GM23248 (cell line): ENCODE data around the gene HBG1. TPM values are rescaled to one million over a fixed set of nuclear protein-coding genes. Genes with fewer than 3 reads are reported as not detected.
"Not testable (repeated sequence)": the region's sequence is repeated elsewhere in the genome, so short reads cannot be mapped to it uniquely, and the experiment has no call there.

Experiments
- DNase-seq: peaks from one replicate; pipeline ENCODE4 v3.0.0-alpha.2; 2015
- H2AFZ ChIP-seq: fragments of 200-600 bp; sonication (generic); 2 replicates; pipeline ENCODE4 v1.6.1; 2016; ENCODE audit warnings: antibody characterized with exemption
- H3F3A ChIP-seq: fragments of 200-600 bp; sonication (generic); 2 replicates; pipeline ENCODE4 v1.6.1; 2016; ENCODE audit warnings: mild to moderate bottlenecking, antibody characterized with exemption, mixed run types; ENCODE audit not compliant: insufficient read depth
- H3K27ac ChIP-seq: fragments of 200-600 bp; sonication (generic); 2 replicates; pipeline ENCODE4 v1.5.1; 2016; ENCODE audit warnings: mild to moderate bottlenecking
- H3K27me3 ChIP-seq: fragments of 200-600 bp; sonication (generic); replicated peaks from 2 replicates; pipeline ENCODE4 v1.6.1; 2016; ENCODE audit warnings: mild to moderate bottlenecking; ENCODE audit not compliant: insufficient read depth
- H3K36me3 ChIP-seq: fragments of 200-600 bp; sonication (generic); 2 replicates; pipeline ENCODE4 v1.6.1; 2016; ENCODE audit warnings: low read depth, mild to moderate bottlenecking
- H3K4me1 ChIP-seq: fragments of 200-600 bp; sonication (generic); 2 replicates; pipeline ENCODE4 v1.6.1; 2016; ENCODE audit warnings: mild to moderate bottlenecking; ENCODE audit not compliant: insufficient read depth
- H3K4me2 ChIP-seq: fragments of 200-600 bp; sonication (generic); one replicate; pipeline ENCODE4 v1.6.1; 2016; ENCODE audit warnings: mild to moderate bottlenecking; ENCODE audit not compliant: unreplicated experiment
- H3K4me3 ChIP-seq: fragments of 200-600 bp; sonication (generic); 2 replicates; pipeline ENCODE4 v1.5.1; 2016; ENCODE audit warnings: mild to moderate bottlenecking
- H3K79me2 ChIP-seq: fragments of 200-600 bp; sonication (generic); 2 replicates; pipeline ENCODE4 v1.6.1; 2016; ENCODE audit warnings: mild to moderate bottlenecking; ENCODE audit not compliant: insufficient read depth
- H3K9ac ChIP-seq: fragments of 200-600 bp; sonication (generic); 2 replicates; pipeline ENCODE4 v1.6.1; 2016; ENCODE audit warnings: mild to moderate bottlenecking
- H3K9me2 ChIP-seq: fragments of 200-600 bp; sonication (generic); 2 replicates; pipeline ENCODE4 v1.6.1; 2016; ENCODE audit warnings: mixed run types, mild to moderate bottlenecking, moderate library complexity; ENCODE audit not compliant: insufficient read depth
- H3K9me3 ChIP-seq: fragments of 200-600 bp; sonication (generic); one replicate; pipeline ENCODE4 v1.6.1; 2017; ENCODE audit warnings: low read depth
- H4K20me1 ChIP-seq: fragments of 200-600 bp; sonication (generic); 2 replicates; pipeline ENCODE4 v1.6.0; 2016; ENCODE audit not compliant: insufficient read depth
- EZH2 ChIP-seq: fragments of 200-600 bp; sonication (generic); IDR thresholded peaks from 2 replicates; pipeline ENCODE4 v1.6.1; 2018; ENCODE audit warnings: antibody characterized with exemption, mild to moderate bottlenecking; ENCODE audit not compliant: insufficient read depth, poor library complexity, severe bottlenecking
- EZH2phosphoT487 ChIP-seq: fragments of 200-600 bp; sonication (generic); IDR thresholded peaks from 2 replicates; pipeline ENCODE4 v1.6.1; 2018; ENCODE audit warnings: antibody characterized with exemption, moderate library complexity, mild to moderate bottlenecking, low read depth; ENCODE audit not compliant: insufficient read depth
- WGBS, 2 experiments: methylation state at CpG; one replicate each; pipeline ENCODE4 v1.1.6; 2015 to 2017; ENCODE audit warnings: low lambda C conversion rate in 2 of 2, low coverage in 1 of 2; ENCODE audit errors: missing lambda C conversion rate in 2 of 2; 5-methylcytosine and 5-hydroxymethylcytosine counted together
- in situ Hi-C: fragments of 300-500 bp; cut with MboI; formaldehyde crosslinking; loops from 2 replicates; pipeline ENCODE4 v1.15.0; 2020
- polyA plus RNA-seq: library from polyadenylated mRNA; unstranded; fragments of >200 nt; fragmentation: Nextera tagmentation; extraction: Ambion mirVana; gene quantifications from 2 replicates; pipeline ENCODE4 v1.2.1, GENCODE V29; 2016
- total RNA-seq: library from RNA; depleted of rRNA; stranded (reverse); fragments of >200 nt; shearing (Covaris generic); gene quantifications from 2 replicates; pipeline ENCODE4 v1.2.3, GENCODE V29; 2014

Gene HBG1
- total and polyA plus RNA-seq, 2 experiments from 2014 or later = not detected

DNA sequence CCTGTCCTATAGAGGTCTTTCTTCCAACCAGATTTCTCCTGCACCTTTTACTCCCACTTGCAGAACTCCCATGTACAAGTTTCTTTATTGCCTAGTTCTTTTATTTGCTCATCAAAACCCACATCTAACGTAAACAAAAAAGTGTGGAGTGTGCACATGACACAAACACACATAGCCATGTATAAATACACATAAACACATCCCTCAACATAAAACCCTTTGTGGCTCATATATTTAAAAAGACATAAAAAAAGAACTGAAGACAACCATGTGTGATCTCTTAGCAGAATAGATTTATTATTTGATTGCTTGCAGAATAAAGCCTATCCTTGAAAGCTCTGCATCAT lies 3.2 kb upstream of the HBG1 start:
- H2AFZ ChIP-seq = no peak overlapping the region
- H3K4me1 ChIP-seq = no peaks in the 10 kb centered on the region
- H3K9ac ChIP-seq = no peak overlapping the region
- H3K4me2 ChIP-seq = no peak overlapping the region
- no peak for DNase-seq
- H4K20me1 ChIP-seq = no peaks in the 10 kb centered on the region
- no peaks in the 10 kb centered on the region for H3K79me2 ChIP-seq
- H3K9me3 ChIP-seq = no peaks in the 10 kb centered on the region
- WGBS, 2 experiments = 10 to 16% methylated on average over 1 of the region's 1 CpG
- H3K27ac ChIP-seq = no peak overlapping the region
- in situ Hi-C loops = no loop called here
- no peaks in the 10 kb centered on the region for H3K27me3 ChIP-seq
- TF ChIP-seq EZH2phosphoT487 (no peak), EZH2 (no peak)
- no peaks in the 10 kb centered on the region for H3K36me3 ChIP-seq
- no peak overlapping the region for H3K4me3 ChIP-seq
- H3F3A ChIP-seq = no peaks in the 10 kb centered on the region
- H3K9me2 ChIP-seq = no peaks in the 10 kb centered on the region

- Histone ChIP-seq H3K9me2 (no peaks in the 10 kb centered on the region), H3F3A (no peaks in the 10 kb centered on the region), H4K20me1 (no peaks in the 10 kb centered on the region), H3K4me1 (no peaks in the 10 kb centered on the region), H3K9me3 (no peaks in the 10 kb centered on the region), H3K36me3 (no peaks in the 10 kb centered on the region), H3K27me3 (no peaks in the 10 kb centered on the region), H3K79me2 (no peaks in the 10 kb centered on the region), H2AFZ (peak overlapping the region; percentile 21; the same call in 1 of the 2 replicates), H3K4me3 (no peak overlapping the region), H3K4me2 (no peak overlapping the region), H3K9ac (no peak overlapping the region), H3K27ac (no peak overlapping the region)
- no peak for DNase-seq
- TF ChIP-seq EZH2phosphoT487 (no peak), EZH2 (no peak)
- in situ Hi-C loops = no loop called here
- 11 to 14% methylated on average over 9 of the region's 9 CpGs for WGBS, 2 experiments
Observed at GRCh38 chr11:5252192-5252918, 2.7 kb upstream of the HBG1 start.

GRCh38 chr11:5251746-5252145 lies 2.1 kb upstream of the HBG1 start:
- 0 out of 2 replicates have a peak overlapping the region, but pooled peaks have one; percentile 21 for H2AFZ ChIP-seq
- no peak overlapping the region for H3K9ac ChIP-seq
- no peaks in the 10 kb centered on the region for H3K9me2 ChIP-seq
- TF ChIP-seq EZH2 (no peak), EZH2phosphoT487 (no peak)
- H3K4me2 ChIP-seq = no peak overlapping the region
- WGBS, 2 experiments = 23 to 33% methylated on average over 2 of the region's 2 CpGs
- in situ Hi-C loops = no loop called here
- H4K20me1 ChIP-seq = no peaks in the 10 kb centered on the region
- no peaks in the 10 kb centered on the region for H3K27me3 ChIP-seq
- no peaks in the 10 kb centered on the region for H3K79me2 ChIP-seq
- H3F3A ChIP-seq = no peaks in the 10 kb centered on the region
- H3K27ac ChIP-seq = no peak overlapping the region
- no peak overlapping the region for H3K4me3 ChIP-seq
- H3K36me3 ChIP-seq = no peaks in the 10 kb centered on the region
- no peaks in the 10 kb centered on the region for H3K4me1 ChIP-seq
- no peaks in the 10 kb centered on the region for H3K9me3 ChIP-seq
- DNase-seq = no peak

GRCh38 chr11:5250543-5251204 lies 1.0 kb upstream of the HBG1 start:
- H3K27ac ChIP-seq = no peak overlapping the region
- no peak overlapping the region for H3K4me3 ChIP-seq
- no peaks in the 10 kb centered on the region for H4K20me1 ChIP-seq
- H3K9ac ChIP-seq = no peak overlapping the region
- H3K9me2 ChIP-seq = no peaks in the 10 kb centered on the region
- no peaks in the 10 kb centered on the region for H3K27me3 ChIP-seq
- no peak for DNase-seq
- 74 to 77% methylated on average over 4 of the region's 4 CpGs for WGBS, 2 experiments
- H2AFZ ChIP-seq = no peak overlapping the region
- H3K79me2 ChIP-seq = no peaks in the 10 kb centered on the region
- no peaks in the 10 kb centered on the region for H3K36me3 ChIP-seq
- no peak for TF ChIP-seq EZH2
- no peak for TF ChIP-seq EZH2phosphoT487
- no peaks in the 10 kb centered on the region for H3K9me3 ChIP-seq
- no peaks in the 10 kb centered on the region for H3K4me1 ChIP-seq
- H3F3A ChIP-seq = no peaks in the 10 kb centered on the region
- H3K4me2 ChIP-seq = no peak overlapping the region
- in situ Hi-C loops = no loop called here

GRCh38 chr11:5248498-5248897 lies 1.2 kb downstream of the HBG1 start:
- H3K36me3 ChIP-seq, H4K20me1 ChIP-seq, H3K4me3 ChIP-seq, H3K27me3 ChIP-seq, in situ Hi-C loops, H3K9me3 ChIP-seq, H2AFZ ChIP-seq, H3K4me2 ChIP-seq, H3F3A ChIP-seq, H3K9me2 ChIP-seq, H3K4me1 ChIP-seq, H3K27ac ChIP-seq, H3K79me2 ChIP-seq, H3K9ac ChIP-seq, DNase-seq: not testable (repeated sequence)
- WGBS, 2 experiments = 62 to 74% methylated on average over 7 of the region's 7 CpGs
